SK-N-SH (cell line): Measurements from ENCODE around the gene MDH1. TPM values are rescaled to one million over a fixed set of nuclear protein-coding genes. Genes with fewer than 3 reads are reported as not detected.
"Not testable (repeated sequence)": the region's sequence is repeated elsewhere in the genome, so short reads cannot be mapped to it uniquely, and the experiment has no call there.

Experiments
- CTCF ChIA-PET: fragments of 300-600, 350-600 bp; formaldehyde crosslinking; extraction: SDS; loops from one replicate; lab custom pipeline; 2021; lab: Yijun Ruan, JAX
- POLR2A ChIA-PET: fragments of 350-600 bp; sonication (Branson Sonifier 250); formaldehyde crosslinking; extraction: SDS; loops from one replicate; lab custom pipeline; 2020; ENCODE audit warnings: antibody characterized with exemption, inconsistent platforms; lab: Yijun Ruan, JAX
- DNase-seq: peaks from one replicate; pipeline ENCODE4 v3.0.0; 2012
- H2AFZ ChIP-seq: fragments of 200-600 bp; sonication (generic); 2 replicates; pipeline ENCODE4 v1.8.1; 2016; ENCODE audit warnings: antibody characterized with exemption, mild to moderate bottlenecking, low read depth
- H3F3A ChIP-seq: fragments of 200-600 bp; sonication (generic); replicated peaks from 2 replicates; pipeline ENCODE3; 2016; ENCODE audit warnings: antibody characterized with exemption, mild to moderate bottlenecking; ENCODE audit not compliant: insufficient read depth
- H3K27ac ChIP-seq, 2 experiments: fragments of 200-500 bp in 1 of 2; fragments of 200-600 bp in 1 of 2; sonication (Bioruptor generic) in 1 of 2; sonication (generic), shearing (Covaris generic) in 1 of 2; 2 replicates each; pipeline versions ENCODE4 v1.5.1 to v1.6.1; 2014 to 2016; ENCODE audit warnings: low read depth in 2 of 2, inconsistent platforms in 1 of 2, low read length in 1 of 2, mild to moderate bottlenecking in 1 of 2, mixed read lengths in 1 of 2
- H3K27me3 ChIP-seq: fragments of 200-600 bp; sonication (generic), shearing (Covaris generic); 2 replicates; pipeline ENCODE4 v1.6.1; 2016; ENCODE audit warnings: mixed run types; ENCODE audit not compliant: insufficient read depth
- H3K36me3 ChIP-seq, 2 experiments: fragments of 200-500 bp in 1 of 2; fragments of 200-600 bp in 1 of 2; sonication (Bioruptor generic) in 1 of 2; sonication (generic) in 1 of 2; replicated peaks in 1 of 2; 2 replicates each; pipeline versions ENCODE3 to v1.5.1; 2014 to 2016; ENCODE audit warnings: low read length in 1 of 2, mild to moderate bottlenecking in 1 of 2; ENCODE audit not compliant: insufficient read depth in 2 of 2, control insufficient read depth in 1 of 2
- H3K4me1 ChIP-seq, 2 experiments: fragments of 200-500 bp in 1 of 2; fragments of 200-600 bp in 1 of 2; sonication (Bioruptor generic) in 1 of 2; sonication (generic), shearing (Covaris generic) in 1 of 2; 2 replicates each; pipeline versions ENCODE4 v1.5.1 to v1.6.1; 2014 to 2016; ENCODE audit warnings: low read depth in 1 of 2, low read length in 1 of 2, mixed run types in 1 of 2; ENCODE audit not compliant: insufficient read depth in 2 of 2, control insufficient read depth in 1 of 2
- H3K4me2 ChIP-seq: fragments of 200-600 bp; sonication (generic), shearing (Covaris generic); 2 replicates; pipeline ENCODE4 v1.6.1; 2017; ENCODE audit warnings: mixed run types
- H3K4me3 ChIP-seq, 2 experiments: fragments of 200-500 bp in 1 of 2; fragments of 200-600 bp in 1 of 2; sonication (Bioruptor generic) in 1 of 2; sonication (generic), shearing (Covaris generic) in 1 of 2; 2 replicates each; pipeline versions ENCODE4 v1.5.1 to v1.8.1; 2014 to 2016; ENCODE audit warnings: low read depth in 2 of 2, inconsistent platforms in 1 of 2, low read length in 1 of 2, mild to moderate bottlenecking in 1 of 2, mixed read lengths in 1 of 2, moderate library complexity in 1 of 2
- H3K79me2 ChIP-seq: fragments of 200-600 bp; sonication (generic); 2 replicates; pipeline ENCODE4 v1.8.1; 2017; ENCODE audit warnings: mild to moderate bottlenecking; ENCODE audit not compliant: insufficient read depth
- H3K9ac ChIP-seq: fragments of 200-600 bp; sonication (generic); 2 replicates; pipeline ENCODE4 v1.6.1; 2017; ENCODE audit warnings: mixed run types
- H3K9me2 ChIP-seq: fragments of 200-600 bp; sonication (generic); 2 replicates; pipeline ENCODE4 v1.6.1; 2017; ENCODE audit warnings: mixed run types
- H3K9me3 ChIP-seq: fragments of 200-600 bp; sonication (generic); 2 replicates; pipeline ENCODE4 v1.6.1; 2017; ENCODE audit warnings: mixed run types, mild to moderate bottlenecking, moderate library complexity
- H4K20me1 ChIP-seq: fragments of 200-600 bp; sonication (generic); 2 replicates; pipeline ENCODE4 v1.6.1; 2017; ENCODE audit warnings: mild to moderate bottlenecking, mixed run types; ENCODE audit not compliant: insufficient read depth
- CHD2 ChIP-seq: fragments of 150-350 bp; IDR thresholded peaks from 2 replicates; pipeline ENCODE4 v1.6.1; 2018; ENCODE audit warnings: low read length; ENCODE audit not compliant: partially characterized antibody
- FOXJ3 ChIP-seq: sonication (generic); formaldehyde crosslinking; IDR thresholded peaks from 2 replicates; pipeline ENCODE4 v1.5.1; 2020; ENCODE audit warnings: mild to moderate bottlenecking, missing genetic modification reagents
- FOXM1 ChIP-seq: IDR thresholded peaks from 2 replicates; pipeline ENCODE4 v1.4.0; 2012; ENCODE audit warnings: low read depth, mild to moderate bottlenecking
- MEF2A ChIP-seq: IDR thresholded peaks from 2 replicates; pipeline ENCODE4 v1.4.0; 2012; ENCODE audit warnings: low read depth, borderline replicate concordance
- NFIC ChIP-seq: IDR thresholded peaks from 2 replicates; pipeline ENCODE4 v1.4.0; 2012; ENCODE audit warnings: borderline replicate concordance
- NRF1 ChIP-seq: IDR thresholded peaks from 2 replicates; pipeline ENCODE4 v1.6.1; 2012; ENCODE audit warnings: low read depth, mild to moderate bottlenecking, low read length
- RFX5 ChIP-seq: IDR thresholded peaks from 2 replicates; pipeline ENCODE4 v1.6.1; 2012; ENCODE audit warnings: mild to moderate bottlenecking, improper control_type of control experiment, low read length
- SIN3A ChIP-seq: IDR thresholded peaks from 2 replicates; pipeline ENCODE4 v1.6.1; 2012; ENCODE audit warnings: low read depth, mild to moderate bottlenecking, low read length, moderate library complexity, borderline replicate concordance
- TAF1 ChIP-seq: IDR thresholded peaks from 2 replicates; pipeline ENCODE4 v1.6.1; 2012; ENCODE audit warnings: low read depth, mild to moderate bottlenecking, low read length, moderate library complexity, borderline replicate concordance
- TCF12 ChIP-seq: IDR thresholded peaks from 2 replicates; pipeline ENCODE4 v1.4.0; 2012
- WGBS: methylation state at CpG from one replicate; pipeline ENCODE4 v1.1.6; 2017; ENCODE audit warnings: low lambda C conversion rate; 5-methylcytosine and 5-hydroxymethylcytosine counted together
- polyA plus RNA-seq, 3 experiments: library from polyadenylated mRNA; depleted of rRNA; stranded (reverse); fragments of >200 nt; gene quantifications; 2 replicates each; pipeline ENCODE4 v1.2.3, GENCODE V29; 2012

MDH1 gene
- polyA plus RNA-seq, 1 of the 3 experiments (the other 2 are of a cell fraction), result 201 TPM

- 95% methylated on average over 2 of the region's 2 CpGs for WGBS
- H3F3A ChIP-seq, result no peaks in the 10 kb centered on the region
- ChIA-PET CTCF (no interaction called here), POLR2A (no interaction called here)
- H3K79me2 ChIP-seq, result peaks cover 18% of the 10 kb centered on the region; the same call in 1 of the 2 replicates
- no peaks in the 10 kb centered on the region for H3K36me3 ChIP-seq
- H3K9me3 ChIP-seq, result 0 out of 2 replicates have a peak, but pooled peaks cover 7% of the 10 kb centered on the region
- TF ChIP-seq TCF12, result no peak
- TF ChIP-seq NFIC, result no peak
- TF ChIP-seq FOXJ3 (CRISPR knock-in tag), result no peak
- TF ChIP-seq SIN3A, result no peak
- no peak for TF ChIP-seq TAF1
- no peak for TF ChIP-seq RFX5
- no peak for TF ChIP-seq MEF2A
- TF ChIP-seq FOXM1, result no peak
- no peak for TF ChIP-seq CHD2
- TF ChIP-seq NRF1, result no peak
- no peak overlapping the region for H3K27ac ChIP-seq
- H3K27me3 ChIP-seq, result no peaks in the 10 kb centered on the region
- no peaks in the 10 kb centered on the region for H4K20me1 ChIP-seq
- H3K9ac ChIP-seq, result no peak overlapping the region
- H3K9me2 ChIP-seq, result no peaks in the 10 kb centered on the region
- H3K4me2 ChIP-seq, result no peak overlapping the region
- no peaks in the 10 kb centered on the region for H3K4me1 ChIP-seq
- no peak overlapping the region for H3K4me3 ChIP-seq
- DNase-seq, result no peak
- H2AFZ ChIP-seq, result no peak overlapping the region
Observed at GRCh38 chr2:63572001-63572400, 16.8 kb upstream of the MDH1 start.

GRCh38 chr2:63573026-63573425, 15.7 kb upstream of the MDH1 start:
- H4K20me1 ChIP-seq, H3K9me2 ChIP-seq, H3F3A ChIP-seq, H3K4me2 ChIP-seq, H3K4me1 ChIP-seq, H3K27ac ChIP-seq, H3K27me3 ChIP-seq, H3K4me3 ChIP-seq, H3K9ac ChIP-seq, CTCF ChIA-PET, H3K9me3 ChIP-seq, H2AFZ ChIP-seq, DNase-seq, POLR2A ChIA-PET, H3K36me3 ChIP-seq: not testable (repeated sequence)
- 92% methylated on average over 3 of the region's 3 CpGs for WGBS
- peaks cover 18% of the 10 kb centered on the region; the same call in 1 of the 2 replicates for H3K79me2 ChIP-seq

- CTCF ChIA-PET, H3K9me2 ChIP-seq, H4K20me1 ChIP-seq, H3K9me3 ChIP-seq, H3K36me3 ChIP-seq, H3K9ac ChIP-seq, H3K4me3 ChIP-seq, DNase-seq, H2AFZ ChIP-seq, H3K4me2 ChIP-seq, H3F3A ChIP-seq, H3K27me3 ChIP-seq, H3K4me1 ChIP-seq, POLR2A ChIA-PET, H3K27ac ChIP-seq: not testable (repeated sequence)
- peaks cover 24% of the 10 kb centered on the region; the same call in 1 of the 2 replicates for H3K79me2 ChIP-seq
- 96% methylated on average over 13 of the region's 13 CpGs for WGBS
Observed at GRCh38 chr2:63573726-63574345, 14.9 kb upstream of the MDH1 start.
